ENCODE data around the gene SLMAP.

Gene SLMAP

DNA sequence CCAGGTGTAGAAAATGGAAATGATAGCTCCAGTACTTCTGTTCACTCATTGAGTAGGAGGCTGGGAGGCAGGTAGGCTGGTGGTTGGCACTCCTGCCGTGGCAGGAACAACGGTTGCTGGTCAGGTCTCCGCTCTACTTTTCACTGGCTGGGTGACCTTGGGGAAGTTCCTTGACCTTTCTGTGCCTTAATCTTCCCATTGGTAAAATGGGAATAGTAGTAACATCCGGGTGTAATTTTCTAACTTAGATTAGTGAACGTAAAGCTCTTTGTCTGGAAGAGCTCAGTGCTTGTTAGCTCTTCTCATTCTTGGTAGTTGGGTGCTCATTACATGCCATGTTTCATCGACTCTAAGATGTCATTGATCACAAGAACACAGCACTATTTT, 206.3 kb downstream of the SLMAP start:
- in situ Hi-C loops (cut with MboI; ENCODE audit: low pct_unique_long_range_greater_than_20kb, low sequenced_read_pairs, unreplicated experiment) = no loop called here
- TF ChIP-seq, protein P1, sequence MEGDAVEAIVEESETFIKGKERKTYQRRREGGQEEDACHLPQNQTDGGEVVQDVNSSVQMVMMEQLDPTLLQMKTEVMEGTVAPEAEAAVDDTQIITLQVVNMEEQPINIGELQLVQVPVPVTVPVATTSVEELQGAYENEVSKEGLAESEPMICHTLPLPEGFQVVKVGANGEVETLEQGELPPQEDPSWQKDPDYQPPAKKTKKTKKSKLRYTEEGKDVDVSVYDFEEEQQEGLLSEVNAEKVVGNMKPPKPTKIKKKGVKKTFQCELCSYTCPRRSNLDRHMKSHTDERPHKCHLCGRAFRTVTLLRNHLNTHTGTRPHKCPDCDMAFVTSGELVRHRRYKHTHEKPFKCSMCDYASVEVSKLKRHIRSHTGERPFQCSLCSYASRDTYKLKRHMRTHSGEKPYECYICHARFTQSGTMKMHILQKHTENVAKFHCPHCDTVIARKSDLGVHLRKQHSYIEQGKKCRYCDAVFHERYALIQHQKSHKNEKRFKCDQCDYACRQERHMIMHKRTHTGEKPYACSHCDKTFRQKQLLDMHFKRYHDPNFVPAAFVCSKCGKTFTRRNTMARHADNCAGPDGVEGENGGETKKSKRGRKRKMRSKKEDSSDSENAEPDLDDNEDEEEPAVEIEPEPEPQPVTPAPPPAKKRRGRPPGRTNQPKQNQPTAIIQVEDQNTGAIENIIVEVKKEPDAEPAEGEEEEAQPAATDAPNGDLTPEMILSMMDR (IDR thresholded peaks at IDR 0.05; ENCODE audit: extremely low read depth, insufficient read depth, missing control alignments) = no peak
- DNase-seq (ENCODE audit: low spot score) = no peak

DNA sequence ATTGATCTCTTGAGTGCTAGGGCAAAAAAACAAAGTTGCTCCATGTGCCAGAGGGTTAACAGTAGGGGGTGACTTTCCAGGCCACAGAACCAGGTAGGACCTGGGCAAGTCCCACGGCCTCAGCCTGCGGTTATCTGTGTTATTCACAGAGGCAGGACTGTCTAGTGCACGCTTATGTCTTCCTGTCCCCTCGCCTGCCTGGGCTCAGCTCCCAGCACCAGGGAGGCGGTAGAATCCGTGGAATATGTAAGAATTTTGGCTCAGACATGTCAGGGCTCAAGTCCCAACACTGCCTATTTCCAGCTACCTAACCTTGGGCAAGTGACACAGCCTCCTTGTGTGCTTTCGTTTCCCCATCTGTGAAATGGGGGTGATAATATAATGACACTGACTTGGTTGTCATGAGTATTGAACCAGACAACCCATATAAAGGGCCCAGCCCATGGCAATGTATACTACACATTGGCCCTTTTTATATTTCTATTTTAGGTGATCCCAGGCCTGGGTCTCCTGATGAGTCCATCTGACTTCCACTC, 207.8 kb downstream of the SLMAP start:
- TF ChIP-seq, protein P1 (IDR thresholded peaks at IDR 0.05; ENCODE audit: extremely low read depth, insufficient read depth, missing control alignments) = no peak
- DNase-seq (ENCODE audit: low spot score) = no peak
- in situ Hi-C loops (cut with MboI; ENCODE audit: low pct_unique_long_range_greater_than_20kb, low sequenced_read_pairs, unreplicated experiment) = no loop called here

DNA sequence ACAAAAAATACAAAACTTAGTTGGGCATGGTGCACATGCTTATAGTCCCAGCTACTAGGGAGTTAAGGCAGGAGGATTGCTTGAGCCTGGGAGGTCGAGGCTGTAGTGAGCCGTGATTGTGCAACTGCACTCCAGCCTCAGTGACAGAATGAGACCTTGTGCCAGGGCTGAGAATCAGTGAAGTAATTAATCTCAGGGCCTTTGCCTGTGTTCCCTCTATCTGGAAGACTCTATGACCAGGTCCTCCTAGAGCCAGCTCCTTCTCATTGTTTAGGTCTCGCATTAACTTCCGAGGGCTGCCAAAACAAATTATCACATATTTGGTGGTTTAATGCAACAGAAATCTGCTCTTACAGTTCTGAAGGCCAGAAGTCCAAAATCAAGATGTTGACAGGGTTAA, 210.7 kb downstream of the SLMAP start:
- TF ChIP-seq, protein P1 (IDR thresholded peaks at IDR 0.05; ENCODE audit: extremely low read depth, insufficient read depth, missing control alignments) = no peak
- in situ Hi-C loops (cut with MboI; ENCODE audit: low pct_unique_long_range_greater_than_20kb, low sequenced_read_pairs, unreplicated experiment) = no loop called here
- DNase-seq (ENCODE audit: low spot score) = no peak

DNA sequence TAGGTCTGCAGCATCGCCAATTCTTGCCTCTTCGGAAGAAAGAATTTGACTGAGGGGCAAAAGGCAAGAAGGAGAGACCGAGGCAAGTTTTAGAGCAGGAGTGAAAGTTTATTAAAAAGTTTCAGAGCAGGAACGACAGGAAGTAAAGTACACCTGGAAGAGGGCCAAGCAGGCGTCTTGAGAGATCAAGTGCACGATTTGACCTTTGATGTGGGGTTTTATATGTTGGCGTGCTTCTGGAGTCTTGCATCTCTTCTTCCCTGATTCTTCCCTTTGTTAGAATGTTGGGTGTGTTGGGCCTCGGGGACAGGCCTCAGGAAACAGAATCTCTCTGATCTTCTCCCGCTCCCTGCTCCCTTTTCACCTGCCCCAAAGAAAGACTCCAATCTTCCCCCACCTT, 211.5 kb downstream of the SLMAP start:
- DNase-seq (ENCODE audit: low spot score) = no peak
- TF ChIP-seq, protein P1 (IDR thresholded peaks at IDR 0.05; ENCODE audit: extremely low read depth, insufficient read depth, missing control alignments) = no peak
- in situ Hi-C loops (cut with MboI; ENCODE audit: low pct_unique_long_range_greater_than_20kb, low sequenced_read_pairs, unreplicated experiment) = no loop called here

DNA sequence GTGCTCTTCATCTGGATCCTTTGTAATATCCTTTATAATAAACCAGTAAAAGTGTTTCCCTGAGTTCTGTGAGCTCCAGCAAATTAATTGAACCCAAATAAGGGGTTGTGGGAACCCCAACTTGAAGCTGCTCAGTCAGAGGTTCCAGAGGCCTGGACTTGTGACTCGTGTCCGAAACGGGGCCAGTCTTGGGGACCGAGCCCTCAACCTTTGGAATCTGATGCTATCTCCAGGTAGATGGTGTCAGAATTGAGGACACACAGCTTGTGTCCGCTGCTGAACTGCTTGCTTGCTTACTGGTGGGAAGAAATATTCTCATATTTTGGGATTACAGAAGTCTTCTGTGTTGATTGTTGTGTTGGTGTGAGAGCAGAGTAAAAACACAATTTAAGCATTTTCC, 212.4 kb downstream of the SLMAP start:
- in situ Hi-C loops (cut with MboI; ENCODE audit: low pct_unique_long_range_greater_than_20kb, low sequenced_read_pairs, unreplicated experiment) = no loop called here
- TF ChIP-seq, protein P1 (IDR thresholded peaks at IDR 0.05; ENCODE audit: extremely low read depth, insufficient read depth, missing control alignments) = no peak

DNA sequence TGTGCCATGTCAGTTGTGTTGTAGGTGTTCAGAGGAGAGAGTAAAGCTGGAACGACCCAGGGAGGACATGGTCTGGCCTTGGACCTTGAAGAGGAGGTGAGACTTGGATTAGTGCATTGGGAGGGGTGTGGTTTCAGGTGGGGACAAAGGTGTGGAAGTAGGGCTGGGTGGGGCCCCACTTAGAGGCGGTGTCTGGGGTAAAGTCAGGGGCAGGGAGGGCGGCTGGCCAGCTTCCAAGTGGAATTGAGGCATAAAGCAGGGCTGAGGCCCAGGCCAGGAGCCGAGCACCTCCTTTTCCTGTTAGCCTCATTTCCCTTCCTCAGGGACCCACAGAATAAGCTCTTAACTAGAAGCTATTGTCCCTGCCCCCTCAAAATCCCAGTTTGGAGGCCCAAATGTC, 215.9 kb downstream of the SLMAP start:
- in situ Hi-C loops (cut with MboI; ENCODE audit: low pct_unique_long_range_greater_than_20kb, low sequenced_read_pairs, unreplicated experiment) = no loop called here
- no peak for DNase-seq (ENCODE audit: low spot score)
- TF ChIP-seq, protein P1 (IDR thresholded peaks at IDR 0.05; ENCODE audit: extremely low read depth, insufficient read depth, missing control alignments) = no peak

More for the DNA sequence above, 212.4 kb downstream of the SLMAP start:
- DNase-seq (ENCODE audit: low spot score) = no peak

Data from GM13977 (cell line).